SK-N-SH treated with all-trans-retinoic acid at 6 μM for 48 hours (cell line): ENCODE measurements around the gene MATCAP1.

Experiments used
- ATAC-seq: fragments of 200-7000 bp; cut with Tn5 transposase; 3 replicates; pipeline ENCODE4 v1.9.1; 2020; ENCODE audit warnings: mild to moderate bottlenecking, moderate library complexity
- ARNTL ChIP-seq: fragments of 450-650 bp; formaldehyde crosslinking; IDR thresholded peaks from 2 replicates; pipeline ENCODE4 v1.5.0; 2020; ENCODE audit warnings: low read depth, mild to moderate bottlenecking, moderate library complexity, borderline replicate concordance
- BACH2 ChIP-seq: fragments of 250-450 bp; sonication (Bioruptor Pico); IDR thresholded peaks from 2 replicates; pipeline ENCODE4 v1.9.0; 2021; ENCODE audit warnings: mild to moderate bottlenecking, borderline replicate concordance
- CSRNP3 ChIP-seq: fragments of 250-450 bp; sonication (Bioruptor Pico); IDR thresholded peaks from 2 replicates; pipeline ENCODE4 v1.5.1; 2021; ENCODE audit warnings: mild to moderate bottlenecking, moderate library complexity
- ESRRG ChIP-seq: fragments of 250-450 bp; sonication (Bioruptor Pico); IDR thresholded peaks from 2 replicates; pipeline ENCODE4 v1.6.1; 2021; ENCODE audit warnings: mild to moderate bottlenecking
- GLIS3 ChIP-seq: fragments of 250-450 bp; sonication (Bioruptor Pico); IDR thresholded peaks from 2 replicates; pipeline ENCODE4 v1.5.0; 2020; ENCODE audit warnings: mild to moderate bottlenecking, moderate library complexity
- ISL1 ChIP-seq: fragments of 250-450 bp; sonication (Bioruptor Pico); IDR thresholded peaks from 2 replicates; pipeline ENCODE4 v2.1.2; 2022; ENCODE audit warnings: mild to moderate bottlenecking, moderate library complexity
- OSR1 ChIP-seq: fragments of 250-450 bp; sonication (Bioruptor Pico); IDR thresholded peaks from 2 replicates; pipeline ENCODE4 v1.8.0; 2022; ENCODE audit warnings: moderate library complexity, mild to moderate bottlenecking, inconsistent platforms
- PATZ1 ChIP-seq: fragments of 250-450 bp; sonication (Bioruptor Pico); IDR thresholded peaks from 2 replicates; pipeline ENCODE4 v1.8.0; 2020; ENCODE audit warnings: mild to moderate bottlenecking, moderate library complexity, borderline replicate concordance
- POU6F1 ChIP-seq: fragments of 250-450 bp; sonication (Bioruptor Pico); IDR thresholded peaks from 2 replicates; pipeline ENCODE4 v1.8.0; 2021; ENCODE audit warnings: low read depth, mild to moderate bottlenecking, moderate library complexity, borderline replicate concordance
- PPARA ChIP-seq: fragments of 250-450 bp; sonication (Bioruptor Pico); IDR thresholded peaks from 2 replicates; pipeline ENCODE4 v1.5.0; 2020; ENCODE audit warnings: mild to moderate bottlenecking, borderline replicate concordance
- RARB ChIP-seq: fragments of 250-450 bp; sonication (Bioruptor Pico); IDR thresholded peaks from 2 replicates; pipeline ENCODE4 v1.8.0; 2021; ENCODE audit warnings: mild to moderate bottlenecking, moderate library complexity
- SNAI2 ChIP-seq: fragments of 250-450 bp; sonication (Bioruptor Pico); IDR thresholded peaks from 2 replicates; pipeline ENCODE4 v1.5.0; 2020; ENCODE audit warnings: mild to moderate bottlenecking, moderate library complexity
- TCF4 ChIP-seq: fragments of 250-450 bp; sonication (Bioruptor Pico); IDR thresholded peaks from 2 replicates; pipeline ENCODE4 v1.8.0; 2021; ENCODE audit warnings: mild to moderate bottlenecking, moderate library complexity, borderline replicate concordance
- TOX ChIP-seq: fragments of 250-450 bp; sonication (Bioruptor Pico); IDR thresholded peaks from 2 replicates; pipeline ENCODE4 v1.8.0; 2021; ENCODE audit warnings: mild to moderate bottlenecking, moderate library complexity, borderline replicate concordance
- TSHZ2 ChIP-seq: fragments of 250-450 bp; sonication (Bioruptor Pico); IDR thresholded peaks from 2 replicates; pipeline ENCODE4 v1.5.0; 2020; ENCODE audit warnings: mild to moderate bottlenecking, moderate library complexity
- ZC3H10 ChIP-seq: fragments of 250-450 bp; sonication (Bioruptor Pico); IDR thresholded peaks from 2 replicates; pipeline ENCODE4 v1.5.1; 2021; ENCODE audit warnings: mild to moderate bottlenecking, moderate library complexity
- ZFP3 ChIP-seq: fragments of 250-450 bp; sonication (Bioruptor Pico); IDR thresholded peaks from 2 replicates; pipeline ENCODE4 v1.5.0; 2020; ENCODE audit warnings: mild to moderate bottlenecking, moderate library complexity
- ZFP30 ChIP-seq: fragments of 450-650 bp; formaldehyde crosslinking; IDR thresholded peaks from 2 replicates; pipeline ENCODE4 v1.5.0; 2022; ENCODE audit warnings: mild to moderate bottlenecking, moderate library complexity
- ZNF565 ChIP-seq: fragments of 450-650 bp; formaldehyde crosslinking; conservative IDR thresholded peaks from 2 replicates; pipeline ENCODE4 v1.5.0; 2020; ENCODE audit warnings: low read depth, mild to moderate bottlenecking, moderate library complexity
- ZNF70 ChIP-seq: fragments of 450-650 bp; formaldehyde crosslinking; IDR thresholded peaks from 2 replicates; pipeline ENCODE4 v1.5.0; 2020; ENCODE audit warnings: mild to moderate bottlenecking, moderate library complexity
- ZNF8 ChIP-seq: fragments of 450-650 bp; formaldehyde crosslinking; IDR thresholded peaks from 2 replicates; pipeline ENCODE4 v1.5.0; 2020; ENCODE audit warnings: mild to moderate bottlenecking, moderate library complexity

The MATCAP1 gene

GRCh38 chr16:67188323-67188722, 4.6 kb upstream of the MATCAP1 start:
- TF ChIP-seq ZFP30 (no peak), ISL1 (CRISPR knock-in tag) (no peak), POU6F1 (no peak), PATZ1 (CRISPR knock-in tag) (no peak), SNAI2 (CRISPR knock-in tag) (no peak), BACH2 (CRISPR knock-in tag) (no peak), CSRNP3 (CRISPR knock-in tag) (no peak), RARB (CRISPR knock-in tag) (no peak), TOX (no peak), ZNF565 (CRISPR knock-in tag) (no peak), TSHZ2 (CRISPR knock-in tag) (no peak), ZNF70 (CRISPR knock-in tag) (no peak)
- no peak for ATAC-seq

- TF ChIP-seq TSHZ2 (CRISPR knock-in tag) (no peak), BACH2 (CRISPR knock-in tag) (no peak), ZFP30 (no peak), PPARA (no peak), TCF4 (CRISPR knock-in tag) (no peak), OSR1 (no peak), ZFP3 (CRISPR knock-in tag) (no peak), POU6F1 (no peak), ARNTL (no peak), GLIS3 (CRISPR knock-in tag) (no peak), ISL1 (CRISPR knock-in tag) (no peak), ZC3H10 (CRISPR knock-in tag) (no peak), SNAI2 (CRISPR knock-in tag) (no peak), ZNF8 (no peak), ESRRG (CRISPR knock-in tag) (no peak), RARB (CRISPR knock-in tag) (no peak), TOX (no peak), ZNF70 (CRISPR knock-in tag) (no peak)
- no peak for ATAC-seq
Measured at GRCh38 chr16:67187175-67187890, 3.6 kb upstream of the MATCAP1 start.
